CD4-positive, alpha-beta T cell treated with Interleukin-21 for 1 hour (primary cell): Measurements from ENCODE around the gene ELOA.
"Not testable (repeated sequence)": the region's sequence is repeated elsewhere in the genome, so short reads cannot be mapped to it uniquely, and the experiment has no call there.

ENCODE experiments used
- DNase-seq: peaks from one replicate; pipeline ENCODE4 v3.0.0-alpha.2; 2020

The ELOA gene

DNA sequence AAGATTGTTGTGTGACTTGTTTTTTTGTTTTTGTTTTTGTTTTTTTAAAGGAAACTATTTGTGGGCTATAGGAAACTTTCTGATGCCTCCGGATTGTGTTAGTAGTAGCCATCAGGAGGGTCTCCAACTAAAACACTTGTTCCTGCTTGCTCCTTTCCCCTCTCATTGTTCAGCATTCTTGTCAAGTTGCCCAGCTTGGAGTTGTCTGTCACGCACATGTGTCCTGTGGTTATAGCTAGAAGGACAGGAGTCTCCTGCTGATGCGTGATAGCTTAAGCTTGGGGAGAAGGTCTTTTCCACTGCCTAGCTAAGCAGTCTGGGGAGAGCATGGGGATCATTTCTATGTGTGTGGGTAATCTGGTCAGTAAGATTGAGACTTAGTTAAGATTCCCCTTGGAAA is 44.4 kb downstream of the ELOA start:
- DNase-seq: no peak

DNA sequence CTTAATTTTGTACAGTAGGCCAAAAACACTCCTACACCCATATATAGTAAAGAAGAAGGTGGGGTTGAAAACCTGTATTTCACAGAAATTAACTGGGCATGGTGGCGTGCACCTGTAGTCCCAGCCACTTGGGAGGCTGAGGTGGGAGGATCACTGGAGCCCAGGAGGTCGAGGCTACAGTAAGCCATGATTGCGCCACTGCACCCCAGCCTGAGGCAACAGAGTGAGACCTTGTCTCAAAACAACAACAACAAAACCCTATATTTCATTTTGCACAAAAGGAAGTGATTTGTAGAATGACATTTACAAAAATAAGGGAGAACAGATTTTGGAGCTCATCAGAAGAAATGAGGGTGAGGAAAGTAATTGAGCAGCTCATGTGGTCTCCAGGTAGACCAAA is 45.4 kb downstream of the ELOA start:
- no peak for DNase-seq

DNA sequence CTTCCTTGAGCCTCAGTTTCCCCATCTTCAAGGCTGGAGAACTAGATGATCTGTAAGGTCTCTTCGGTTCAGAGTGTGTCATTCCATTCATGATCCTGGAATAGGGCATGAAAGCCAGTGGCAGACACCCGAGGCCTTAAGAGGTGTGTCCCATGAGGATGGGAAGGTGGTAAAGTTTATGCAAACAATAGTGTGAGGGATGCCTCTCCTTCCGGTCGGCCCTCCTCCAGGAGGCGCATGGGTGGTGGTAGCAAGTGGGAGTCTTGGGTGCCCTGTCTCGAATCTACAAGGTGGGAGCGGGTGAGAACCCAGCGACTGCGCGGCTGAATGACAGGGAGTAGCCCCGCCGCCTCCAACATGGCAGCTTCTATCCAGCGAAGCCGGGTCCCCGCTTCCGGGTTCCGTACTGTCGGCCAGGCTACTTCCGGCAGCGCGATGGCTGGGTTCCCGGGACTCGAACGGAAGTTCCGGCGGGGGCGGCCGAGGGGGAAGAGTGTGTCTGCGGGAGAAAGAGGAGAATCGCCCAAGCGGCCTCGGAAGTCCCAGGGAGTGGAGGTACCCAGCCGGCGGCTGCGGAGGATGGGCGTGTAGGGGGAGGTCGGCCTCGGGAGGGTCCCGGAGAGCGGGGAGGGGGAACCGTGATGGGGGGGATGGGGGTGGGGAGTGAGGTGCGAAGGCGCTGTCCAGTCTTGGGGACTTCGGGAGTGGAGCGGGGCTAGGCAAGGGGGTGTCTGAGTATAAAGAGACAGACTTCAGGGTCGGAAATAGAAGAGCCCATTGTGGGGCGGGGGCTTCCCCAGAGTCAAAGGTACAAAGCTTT is 47.6 kb downstream of the ELOA start, which contains the start of gene LYPLA2:
Gene LYPLA2, plus strand, starts transcription at position 450 of the 820 bp plus-strand sequence. CDS start 1,538 bp downstream, outside the sequence.
- peak; percentile 87 for DNase-seq

GRCh38 chr1:23791516-23792047 is 48.3 kb downstream of the ELOA start:
- peak; percentile 37 for DNase-seq

GRCh38 chr1:23792151-23792945 is 49.1 kb downstream of the ELOA start:
- no peak for DNase-seq

- peak; percentile 55 for DNase-seq
Observed at GRCh38 chr1:23793018-23793781, 49.9 kb downstream of the ELOA start.

DNA sequence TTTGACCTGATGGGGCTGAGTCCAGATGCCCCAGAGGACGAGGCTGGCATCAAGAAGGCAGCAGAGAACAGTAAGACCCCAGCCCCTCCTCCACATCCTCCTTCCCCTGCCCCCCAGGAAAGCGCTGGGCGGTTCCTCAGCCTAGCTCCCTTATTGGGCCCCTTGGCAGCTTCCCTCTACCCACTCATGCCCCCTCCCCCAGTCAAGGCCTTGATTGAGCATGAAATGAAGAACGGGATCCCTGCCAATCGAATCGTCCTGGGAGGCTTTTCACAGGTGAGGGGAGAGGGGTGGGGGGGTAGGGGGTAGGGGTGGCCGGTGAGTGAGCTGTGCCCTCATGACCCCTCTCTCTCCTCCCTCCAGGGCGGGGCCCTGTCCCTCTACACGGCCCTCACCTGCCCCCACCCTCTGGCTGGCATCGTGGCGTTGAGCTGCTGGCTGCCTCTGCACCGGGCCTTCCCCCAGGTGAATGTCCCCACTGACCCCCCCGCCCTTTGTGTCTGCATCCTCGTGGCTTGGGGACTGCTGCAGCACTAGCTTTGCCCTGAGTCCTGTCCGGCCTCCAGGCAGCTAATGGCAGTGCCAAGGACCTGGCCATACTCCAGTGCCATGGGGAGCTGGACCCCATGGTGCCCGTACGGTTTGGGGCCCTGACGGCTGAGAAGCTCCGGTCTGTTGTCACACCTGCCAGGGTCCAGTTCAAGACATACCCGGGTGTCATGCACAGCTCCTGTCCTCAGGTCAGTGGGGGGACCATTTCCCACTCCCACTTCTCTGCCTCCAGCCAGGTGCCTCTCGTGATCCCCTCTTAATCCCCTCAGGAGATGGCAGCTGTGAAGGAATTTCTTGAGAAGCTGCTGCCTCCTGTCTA is 50.8 kb downstream of the ELOA start:
- DNase-seq: no peak

DNA sequence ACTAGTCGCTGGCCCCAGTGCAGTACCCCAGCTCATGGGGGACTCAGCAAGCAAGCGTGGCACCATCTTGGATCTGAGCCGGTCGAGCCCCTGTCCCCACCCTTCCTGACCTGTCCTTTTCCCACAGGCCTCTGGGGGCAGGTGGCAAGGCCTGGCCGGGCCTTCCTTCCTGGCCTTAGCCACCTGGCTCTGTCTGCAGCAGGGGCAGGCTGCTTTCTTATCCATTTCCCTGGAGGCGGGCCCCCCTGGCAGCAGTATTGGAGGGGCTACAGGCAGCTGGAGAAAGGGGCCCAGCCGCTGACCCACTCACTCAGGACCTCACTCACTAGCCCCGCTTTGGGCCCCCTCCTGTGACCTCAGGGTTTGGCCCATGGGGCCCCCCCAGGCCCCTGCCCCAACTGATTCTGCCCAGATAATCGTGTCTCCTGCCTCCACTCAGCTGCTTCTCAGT is 51.5 kb downstream of the ELOA start:
- DNase-seq: not testable (repeated sequence)

- no peak for DNase-seq
Observed at GRCh38 chr1:23795676-23796465, 52.6 kb downstream of the ELOA start.

DNA sequence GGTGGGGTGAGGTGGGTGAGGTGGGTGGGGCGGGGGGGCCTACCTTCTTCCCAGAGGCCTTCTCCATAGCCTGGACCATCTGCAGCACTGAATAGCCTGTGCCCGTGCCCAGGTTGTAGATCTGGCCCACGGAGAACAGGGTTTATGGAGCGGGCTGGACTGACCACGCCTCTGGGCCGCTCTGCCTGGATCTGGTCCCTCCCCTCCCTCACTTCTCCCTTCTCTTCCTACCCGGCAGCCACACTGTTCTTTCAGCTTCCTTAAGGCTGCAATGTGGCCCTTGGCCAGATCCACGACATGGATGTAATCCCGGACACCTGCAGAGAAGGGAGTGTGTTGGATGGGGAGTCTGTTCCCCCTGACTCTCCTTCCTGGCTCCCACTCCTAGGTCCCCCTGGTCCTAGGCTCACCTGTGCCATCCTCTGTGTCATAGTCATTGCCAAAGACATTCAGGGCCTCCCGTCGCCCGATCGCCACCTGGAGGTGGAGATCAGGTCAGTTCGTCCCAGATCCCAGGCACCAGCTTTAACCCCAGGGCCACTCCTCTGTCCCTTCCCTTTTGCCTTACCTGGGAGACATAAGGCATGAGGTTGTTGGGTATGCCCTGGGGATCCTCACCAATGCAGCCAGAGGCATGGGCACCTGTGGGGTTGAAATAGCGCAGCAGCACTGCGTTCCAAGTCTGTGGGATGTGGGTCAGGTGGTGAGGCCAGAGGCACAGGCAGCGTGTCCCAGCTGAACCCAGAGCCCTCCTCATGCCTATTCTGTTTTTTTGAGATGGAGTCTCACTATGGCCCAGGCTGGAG is 53.4 kb downstream of the ELOA start:
- DNase-seq: no peak

DNA sequence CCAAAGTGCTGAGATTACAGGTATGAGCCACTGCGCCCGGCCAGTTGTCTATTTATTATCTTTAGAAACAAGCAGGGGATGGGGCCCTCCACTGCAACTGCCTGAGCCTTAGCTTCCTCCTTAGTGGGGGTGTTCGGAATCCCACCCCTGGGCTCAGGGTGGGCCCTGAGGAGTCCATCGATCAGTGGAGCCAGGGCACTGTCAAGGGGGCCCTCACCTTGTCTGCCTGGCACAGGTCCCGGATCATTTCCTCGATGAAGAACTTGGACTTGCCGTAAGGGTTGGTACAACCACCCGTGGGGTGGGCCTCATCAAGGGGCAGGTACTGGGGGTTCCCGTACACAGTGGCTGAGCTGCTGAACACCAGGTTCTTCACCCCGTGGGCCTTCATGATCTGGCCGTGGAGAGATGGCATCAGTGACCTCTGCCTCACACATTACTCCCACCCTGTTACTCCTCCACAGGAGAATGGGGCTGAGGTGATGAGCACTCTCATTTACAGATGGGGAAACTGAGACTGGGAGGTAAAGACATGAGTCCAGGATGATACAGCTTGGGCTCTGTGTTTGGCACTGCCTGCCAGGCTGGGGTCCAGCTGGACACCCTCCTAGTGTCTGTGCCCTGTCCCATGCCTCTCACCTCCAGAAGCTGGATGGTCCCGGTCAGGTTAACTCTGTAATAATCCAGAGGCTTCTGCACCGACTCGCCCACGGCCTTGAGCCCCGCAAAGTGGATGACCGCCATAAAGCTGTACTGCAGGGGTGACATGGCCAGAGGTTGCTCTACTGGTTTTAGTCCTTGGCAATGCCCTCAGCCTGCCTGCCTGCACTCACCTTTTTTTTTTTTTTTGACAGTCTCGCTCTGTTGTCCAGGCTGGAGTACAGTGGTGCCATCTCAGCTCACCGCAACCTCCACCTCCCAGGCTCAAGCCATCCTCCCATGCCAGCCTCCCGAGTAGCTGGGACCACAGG is 54.5 kb downstream of the ELOA start:
- no peak for DNase-seq

DNA sequence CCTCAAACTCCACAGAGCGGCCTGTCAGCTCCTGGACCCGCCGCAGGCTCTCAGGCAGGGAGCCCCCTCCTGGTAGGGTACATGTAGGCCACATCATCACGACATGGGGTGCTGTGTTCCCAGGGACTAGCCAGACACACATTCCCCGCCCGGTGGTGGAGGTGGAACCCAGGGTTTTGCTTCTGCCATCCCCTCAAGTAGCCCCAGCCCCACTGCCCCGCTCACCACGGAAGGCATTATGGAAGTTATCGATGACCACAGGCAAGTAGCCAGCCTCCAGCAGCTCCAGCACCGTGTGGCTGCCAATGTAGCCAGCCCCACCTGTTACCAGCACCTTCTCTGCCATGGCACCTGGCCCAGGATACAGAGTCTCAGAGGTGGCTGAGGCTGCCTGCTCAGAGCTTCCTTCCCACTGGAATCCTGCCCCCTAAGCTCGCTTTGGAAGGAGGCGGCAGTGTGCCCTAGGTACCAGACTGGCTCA is 55.4 kb downstream of the ELOA start:
- DNase-seq: no peak

GRCh38 chr1:23799255-23799569 is 55.9 kb downstream of the ELOA start:
- DNase-seq: no peak

DNA sequence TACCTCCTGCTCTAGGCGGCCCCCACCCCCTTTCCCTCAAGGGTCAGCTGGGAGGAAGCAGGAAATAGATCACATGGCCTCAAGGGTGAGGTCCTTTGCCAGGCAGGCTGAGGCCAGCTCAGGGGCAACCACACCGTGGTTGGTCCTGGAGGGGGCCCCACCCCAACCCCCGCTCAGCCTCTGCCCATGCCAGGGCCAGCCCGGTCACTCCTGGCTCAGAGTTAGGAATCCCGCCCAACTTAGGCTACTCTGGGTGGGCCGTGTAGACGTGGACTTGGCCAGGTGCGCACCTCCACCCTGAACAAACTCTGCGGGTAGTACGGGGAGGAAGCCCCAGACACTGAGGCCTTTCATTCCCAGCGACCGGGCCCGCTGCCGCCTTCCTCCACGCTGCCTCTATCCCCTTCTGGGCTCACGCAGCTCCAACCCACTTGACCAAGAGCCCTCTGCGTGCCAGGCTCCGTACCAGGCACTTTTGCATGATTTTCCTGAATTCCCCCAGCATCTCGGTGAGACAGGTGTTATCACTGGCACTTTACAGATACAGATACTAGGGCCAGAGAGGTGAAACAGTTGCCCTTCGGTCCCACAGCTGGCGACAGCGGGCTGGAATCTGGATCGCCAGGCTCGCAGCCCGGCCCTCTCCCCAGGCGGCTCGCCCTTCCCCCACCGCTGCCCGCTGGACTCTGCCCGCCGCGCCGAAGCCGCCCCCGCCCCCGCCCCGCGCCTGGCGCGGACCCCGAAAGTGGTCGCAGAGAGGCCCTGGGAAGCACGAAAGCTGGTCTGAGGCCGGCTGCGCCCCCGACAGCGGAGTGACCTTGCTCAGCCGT is 56.5 kb downstream of the ELOA start:
- peak; percentile 43 for DNase-seq

DNA sequence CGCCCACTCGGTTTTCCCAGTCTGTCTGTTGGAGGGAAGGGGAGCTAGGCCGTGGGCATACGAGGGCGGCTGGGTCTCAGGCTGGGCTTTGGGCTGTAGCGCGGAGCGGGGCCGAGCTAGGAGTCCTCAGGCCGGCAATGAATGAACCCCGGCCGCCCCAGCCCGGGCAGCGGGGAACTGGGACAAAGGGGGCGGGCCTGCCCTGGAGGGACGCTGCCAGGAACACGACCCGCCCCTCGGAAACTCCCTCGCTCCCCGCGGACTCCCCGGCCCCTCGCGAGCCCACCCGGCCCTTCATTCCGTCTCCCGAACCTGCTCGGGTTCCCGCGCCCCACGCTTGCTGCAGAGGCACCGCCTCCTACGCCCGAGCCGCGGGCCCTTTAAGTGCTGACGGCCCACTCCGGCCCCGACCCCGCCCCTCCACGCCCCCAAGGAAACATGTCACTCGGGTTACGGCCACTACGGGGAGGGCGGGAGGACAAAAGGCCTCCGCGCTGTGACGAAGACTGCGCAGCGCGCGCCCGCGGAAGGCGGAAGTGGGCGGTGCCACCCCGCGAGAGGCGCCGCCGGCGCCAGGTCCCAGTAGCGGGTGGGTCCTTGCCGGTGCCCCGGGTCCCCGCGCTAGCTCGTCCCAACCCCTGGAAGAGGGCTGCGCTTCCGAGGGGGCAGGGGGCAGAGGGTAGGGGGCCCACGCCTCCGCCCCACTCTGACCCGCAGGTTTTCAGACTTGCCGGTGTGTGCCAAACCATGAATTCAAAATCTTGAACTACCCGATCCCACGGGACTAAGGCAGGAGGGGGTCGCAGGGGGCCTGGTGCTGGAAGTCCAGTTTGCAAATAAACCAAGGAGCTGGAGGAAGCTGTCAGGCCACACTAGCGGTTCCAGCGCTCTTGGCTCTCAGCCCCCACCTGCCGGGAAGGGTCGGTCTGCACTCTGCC is 57.4 kb downstream of the ELOA start, which contains the start of gene GALE:
Gene GALE, minus strand, starts transcription at position 355 of the 938 bp plus-strand sequence. CDS start 1,747 bp downstream, outside the sequence.
- DNase-seq: peak; percentile 97

GRCh38 chr1:23801338-23801748 is 58.1 kb downstream of the ELOA start:
- no peak for DNase-seq

- no peak for DNase-seq
Observed at GRCh38 chr1:23801876-23802275, 58.6 kb downstream of the ELOA start.
